ENCODE data around the gene MLYCD. TPM values are rescaled to one million over a fixed set of nuclear protein-coding genes. Genes with fewer than 3 reads are reported as not detected.

The MLYCD gene
- total RNA-seq, 1 experiment from 2014 or later = 2.0 TPM

DNA sequence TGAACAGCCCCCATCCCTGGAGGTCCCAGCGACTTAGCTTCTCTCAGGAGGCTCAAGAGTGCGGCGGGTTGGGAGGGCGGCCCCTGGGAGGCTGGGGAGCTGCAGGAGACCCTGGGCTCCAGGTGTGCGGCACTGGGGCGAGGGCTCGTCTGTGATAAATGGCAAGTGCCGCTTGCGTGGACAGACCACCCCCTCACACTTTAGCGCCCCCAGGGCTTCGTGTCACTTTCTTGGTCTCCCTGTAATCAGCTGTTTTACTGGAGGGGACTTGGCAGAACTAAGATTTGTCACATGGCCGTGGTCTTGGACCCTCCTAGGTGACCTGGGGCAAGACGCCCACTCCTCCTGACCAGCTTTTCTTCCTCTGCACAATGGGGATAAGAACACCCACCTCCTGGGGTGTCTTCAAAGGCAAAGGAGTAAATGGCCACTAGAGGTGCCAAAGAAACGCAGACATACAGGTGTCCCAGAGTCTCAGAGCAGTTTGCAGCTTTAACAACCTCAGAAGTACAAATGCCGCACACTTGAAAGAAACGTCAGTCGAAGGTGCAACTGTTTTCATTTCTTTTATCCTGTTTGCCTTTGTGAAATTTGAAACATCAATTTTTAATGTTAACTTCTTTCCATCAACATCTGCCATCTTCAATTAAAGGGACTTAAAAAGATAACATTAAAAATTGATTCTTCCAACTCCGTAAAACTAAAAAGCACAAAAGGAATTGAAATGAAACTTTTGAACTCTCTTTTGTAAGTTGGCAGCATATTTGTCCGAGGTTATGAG is 55.1 kb downstream of the MLYCD start:
- ChIA-PET POLR2A (ENCODE audit: low non-redundant PET) (no interaction called here), CTCF (interaction anchor here (0.6 kb wide), 1 partner anchor 11 kb away, joined by 3 read pairs; no protein-coding TSS in a partner anchor)
- H3K4me3 ChIP-seq (ENCODE audit: low read depth, low read length, poor library complexity, severe bottlenecking) = peak overlapping the region; percentile 40
- peaks cover 22% of the 10 kb centered on the region for H3K4me1 ChIP-seq (ENCODE audit: insufficient read depth, low read length, poor library complexity, severe bottlenecking)
- intact Hi-C loops (cut with micrococcal nuclease; ENCODE audit: unreplicated experiment) = loop anchor here (5.0 kb wide), 1 partner anchor 127 kb away; no protein-coding TSS in a partner anchor
- peak; percentile 37 for DNase-seq (ENCODE audit: low spot score)
- H3K36me3 ChIP-seq (ENCODE audit: insufficient read depth, low read length, poor library complexity, severe bottlenecking) = no peaks in the 10 kb centered on the region
- no peak overlapping the region for H3K27ac ChIP-seq (ENCODE audit: low read depth, low read length, poor library complexity, severe bottlenecking)
- TSS peak; percentile 64 for BruUV-seq (replicated peaks)
- H3K9me3 ChIP-seq (ENCODE audit: low read depth, low read length, poor library complexity, severe bottlenecking) = no peaks in the 10 kb centered on the region
- TF ChIP-seq EZH2 (IDR thresholded peaks at IDR 0.05; ENCODE audit: borderline replicate concordance, low read depth, low read length, poor library complexity, severe bottlenecking) (no peak), CTCF (conservative IDR thresholded peaks at IDR 0.05; ENCODE audit: low read depth, low read length) (peak; percentile 47)
- no peaks in the 10 kb centered on the region for H3K27me3 ChIP-seq (replicated peaks; ENCODE audit: insufficient read depth, low read depth, low read length, poor library complexity)

DNA sequence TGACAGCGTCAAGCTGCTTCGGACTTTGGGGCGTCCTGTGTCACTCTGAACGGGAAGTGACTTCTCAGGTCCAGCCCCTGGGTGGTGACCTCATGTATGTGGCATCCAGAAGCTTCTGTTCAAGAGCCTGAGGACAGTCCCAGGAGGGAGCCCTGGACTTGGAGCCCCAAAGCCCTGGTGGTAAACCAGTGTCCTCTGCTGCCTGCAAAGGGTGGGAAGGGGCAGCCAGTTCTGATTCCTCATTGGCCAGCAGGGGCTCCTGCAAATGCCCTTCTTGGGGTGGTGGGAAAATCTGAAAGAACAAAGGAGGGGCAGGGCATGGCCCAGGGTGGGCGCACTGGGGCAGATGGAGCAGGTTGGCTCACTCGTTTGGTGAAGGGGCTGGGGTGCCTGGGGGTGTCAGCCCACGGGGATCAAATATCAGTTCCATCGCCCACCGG is 55.7 kb downstream of the MLYCD start:
- BruUV-seq (replicated peaks) = no TSS peak
- intact Hi-C loops (cut with micrococcal nuclease; ENCODE audit: unreplicated experiment) = loop anchor here (5.0 kb wide), 2 partner anchors 127 to 553 kb away; no protein-coding TSS in a partner anchor
- DNase-seq (ENCODE audit: low spot score) = no peak
- Histone ChIP-seq H3K27ac (ENCODE audit: low read depth, low read length, poor library complexity, severe bottlenecking) (no peak overlapping the region), H3K27me3 (replicated peaks; ENCODE audit: insufficient read depth, low read depth, low read length, poor library complexity) (no peaks in the 10 kb centered on the region), H3K36me3 (ENCODE audit: insufficient read depth, low read length, poor library complexity, severe bottlenecking) (no peaks in the 10 kb centered on the region), H3K4me3 (ENCODE audit: low read depth, low read length, poor library complexity, severe bottlenecking) (no peak overlapping the region), H3K4me1 (ENCODE audit: insufficient read depth, low read length, poor library complexity, severe bottlenecking) (peaks cover 22% of the 10 kb centered on the region), H3K9me3 (ENCODE audit: low read depth, low read length, poor library complexity, severe bottlenecking) (no peaks in the 10 kb centered on the region)
- POLR2A ChIA-PET (ENCODE audit: low non-redundant PET) = no interaction called here
- TF ChIP-seq CTCF (conservative IDR thresholded peaks at IDR 0.05; ENCODE audit: low read depth, low read length) (no peak), EZH2 (IDR thresholded peaks at IDR 0.05; ENCODE audit: borderline replicate concordance, low read depth, low read length, poor library complexity, severe bottlenecking) (no peak)
- CTCF ChIA-PET = no interaction called here

- TF ChIP-seq CTCF (conservative IDR thresholded peaks at IDR 0.05; ENCODE audit: low read depth, low read length) = no peak
- no peak for TF ChIP-seq EZH2 (IDR thresholded peaks at IDR 0.05; ENCODE audit: borderline replicate concordance, low read depth, low read length, poor library complexity, severe bottlenecking)
- H3K4me3 ChIP-seq (ENCODE audit: low read depth, low read length, poor library complexity, severe bottlenecking) = no peak overlapping the region
- H3K9me3 ChIP-seq (ENCODE audit: low read depth, low read length, poor library complexity, severe bottlenecking) = no peaks in the 10 kb centered on the region
- ChIA-PET CTCF (interaction anchor here (0.5 kb wide), 1 partner anchor 663 kb away, joined by 7 read pairs; no protein-coding TSS in a partner anchor), POLR2A (ENCODE audit: low non-redundant PET) (no interaction called here)
- H3K4me1 ChIP-seq (ENCODE audit: insufficient read depth, low read length, poor library complexity, severe bottlenecking) = peaks cover 22% of the 10 kb centered on the region
- intact Hi-C loops (cut with micrococcal nuclease; ENCODE audit: unreplicated experiment) = loop anchor here (1.0 to 5.0 kb wide), 2 partner anchors 110 to 552 kb away; no protein-coding TSS in a partner anchor
- no peaks in the 10 kb centered on the region for H3K36me3 ChIP-seq (ENCODE audit: insufficient read depth, low read length, poor library complexity, severe bottlenecking)
- no peaks in the 10 kb centered on the region for H3K27me3 ChIP-seq (replicated peaks; ENCODE audit: insufficient read depth, low read depth, low read length, poor library complexity)
- BruUV-seq (replicated peaks) = no TSS peak
- DNase-seq (ENCODE audit: low spot score) = peak; percentile 61
- H3K27ac ChIP-seq (ENCODE audit: low read depth, low read length, poor library complexity, severe bottlenecking) = no peak overlapping the region
These were observed 56.6 kb downstream of the MLYCD start for GRCh38 chr16:83955218-83956130.

Data from A673 (cell line).